T-helper 17 cell (primary cell): Measurements from ENCODE around the gene CHN2. TPM values are rescaled to one million over a fixed set of nuclear protein-coding genes. Genes with fewer than 3 reads are reported as not detected.
A peak's percentile ranks its signal among the peaks of the same experiment; 100 is the strongest.

ENCODE experiments used
- ATAC-seq: fragments of 150-1000 bp; cut with Tn5 transposase; 2 replicates; pipeline ENCODE4 v1.10.0; 2021; ENCODE audit warnings: mild to moderate bottlenecking, moderate library complexity
- DNase-seq, 3 donors: peaks; one replicate each; pipeline versions ENCODE4 v3.0.0 to v3.0.0-alpha.2; 2020 to 2021
- H3K9me3 ChIP-seq: one replicate; pipeline ENCODE4 v1.7.0; 2013; ENCODE audit warnings: low read length, mild to moderate bottlenecking; ENCODE audit not compliant: control insufficient read depth, poor library complexity, severe bottlenecking
- H3K27ac Mint-ChIP-seq: one replicate; pipeline ENCODE4 v1.8.0; 2022; ENCODE audit warnings: mild to moderate bottlenecking, moderate library complexity, mixed read lengths
- H3K27me3 Mint-ChIP-seq: one replicate; pipeline ENCODE4 v1.8.0; 2022; ENCODE audit warnings: mixed read lengths
- H3K36me3 Mint-ChIP-seq: one replicate; pipeline ENCODE4 v1.8.0; 2022; ENCODE audit warnings: low read depth, mixed read lengths
- H3K4me1 Mint-ChIP-seq: one replicate; pipeline ENCODE4 v1.8.0; 2022; ENCODE audit warnings: mild to moderate bottlenecking, mixed read lengths
- H3K4me3 Mint-ChIP-seq: one replicate; pipeline ENCODE4 v1.8.0; 2022; ENCODE audit warnings: mild to moderate bottlenecking, moderate library complexity, mixed read lengths
- total RNA-seq, 4 donors: library from RNA in 2 of 4; stranded (reverse) in 2 of 4; gene quantifications; one replicate each; pipeline ENCODE4 v1.2.3 and lab custom pipeline; 2022 to 2026

Gene CHN2
- total RNA-seq, 2 donors from 2014 or later, result 3.8 to 4.0 TPM

DNA sequence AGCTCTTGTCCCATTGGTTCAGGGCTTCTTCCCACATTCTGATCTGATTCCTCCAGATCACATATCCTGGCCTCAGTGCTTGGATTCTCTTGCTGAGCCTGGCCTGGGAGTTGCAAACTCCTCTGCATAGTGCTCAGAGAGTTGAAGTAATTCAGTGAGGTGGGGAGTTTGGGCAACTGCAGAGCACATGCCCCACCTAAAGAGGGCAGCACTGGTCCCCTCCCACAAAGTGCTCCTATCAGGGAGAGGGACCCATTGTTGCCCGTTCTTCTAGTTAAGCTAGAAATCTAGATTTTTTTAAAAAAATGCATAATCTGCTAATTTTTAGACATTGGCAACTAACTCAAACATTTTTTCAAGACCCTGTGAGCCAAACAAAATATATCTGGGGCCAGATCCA is 45.1 kb downstream of the CHN2 start:
- Mint-ChIP-seq H3K4me1 (no peaks in the 10 kb centered on the region), H3K27me3 (no peaks in the 10 kb centered on the region), H3K4me3 (no peak overlapping the region), H3K27ac (no peak overlapping the region), H3K36me3 (no peaks in the 10 kb centered on the region)
- no peaks in the 10 kb centered on the region for H3K9me3 ChIP-seq
- DNase-seq (no peak), ATAC-seq (no peak)

DNA sequence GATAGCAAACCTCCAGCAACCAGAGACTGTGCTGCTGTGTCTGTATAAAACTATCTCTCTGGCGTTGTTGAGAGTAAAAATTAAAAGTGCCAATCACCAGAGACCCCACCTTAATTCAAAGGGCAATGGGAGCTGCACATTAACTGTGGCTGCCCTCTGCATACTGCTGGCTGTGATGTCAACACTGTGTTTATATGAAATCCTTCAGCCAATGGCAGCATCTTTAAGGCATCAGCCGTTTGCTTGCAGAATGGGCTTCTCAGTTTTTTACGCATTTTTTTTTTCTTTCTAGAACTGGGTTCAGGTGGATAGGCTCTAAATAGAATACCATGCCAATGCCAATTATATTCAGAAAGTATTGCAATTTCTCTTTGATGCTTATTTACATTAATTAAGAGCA is 47.7 kb downstream of the CHN2 start:
- DNase-seq, result no peak
- H3K9me3 ChIP-seq, result no peaks in the 10 kb centered on the region
- Mint-ChIP-seq H3K27me3 (no peaks in the 10 kb centered on the region), H3K4me3 (no peak overlapping the region), H3K4me1 (no peaks in the 10 kb centered on the region), H3K27ac (no peak overlapping the region), H3K36me3 (no peaks in the 10 kb centered on the region)
- ATAC-seq, result no peak

DNA sequence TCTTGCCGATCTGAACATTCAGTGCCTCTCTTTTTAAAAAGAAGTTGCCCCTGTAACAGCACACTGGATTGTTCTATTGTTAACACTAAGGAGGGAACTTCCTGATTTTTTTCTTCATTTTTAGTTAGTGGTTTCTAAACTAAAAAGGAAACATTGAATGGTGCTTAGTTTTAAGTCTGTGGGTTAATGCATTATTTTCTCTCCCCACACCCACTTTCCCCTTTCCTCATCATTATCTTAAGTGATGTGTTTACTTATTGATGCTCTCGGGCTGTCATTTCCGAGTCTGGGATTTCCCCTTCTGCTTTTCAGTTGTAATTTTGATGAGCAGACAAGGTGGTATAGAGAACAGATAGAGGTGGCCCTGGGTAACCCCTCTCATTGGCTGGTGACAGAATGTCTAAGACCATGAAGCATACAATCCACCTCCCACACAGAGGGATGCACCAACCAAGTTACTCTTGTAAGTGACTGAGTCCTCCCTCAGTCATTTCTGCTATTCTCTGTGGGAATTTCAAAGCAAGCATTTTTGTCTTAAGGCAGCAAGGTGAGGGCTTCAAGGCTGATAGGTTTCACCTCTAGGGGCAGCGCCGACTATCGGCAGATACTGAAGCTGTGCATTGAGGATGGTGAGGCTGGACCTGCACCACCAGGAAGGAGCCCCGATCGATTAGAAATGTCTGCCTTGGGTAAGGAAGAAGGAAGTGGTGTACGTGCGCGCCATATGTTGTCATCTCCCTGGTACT is 49.5 kb downstream of the CHN2 start:
- peak in 1 of 3 donors; percentile 11 for DNase-seq

DNA sequence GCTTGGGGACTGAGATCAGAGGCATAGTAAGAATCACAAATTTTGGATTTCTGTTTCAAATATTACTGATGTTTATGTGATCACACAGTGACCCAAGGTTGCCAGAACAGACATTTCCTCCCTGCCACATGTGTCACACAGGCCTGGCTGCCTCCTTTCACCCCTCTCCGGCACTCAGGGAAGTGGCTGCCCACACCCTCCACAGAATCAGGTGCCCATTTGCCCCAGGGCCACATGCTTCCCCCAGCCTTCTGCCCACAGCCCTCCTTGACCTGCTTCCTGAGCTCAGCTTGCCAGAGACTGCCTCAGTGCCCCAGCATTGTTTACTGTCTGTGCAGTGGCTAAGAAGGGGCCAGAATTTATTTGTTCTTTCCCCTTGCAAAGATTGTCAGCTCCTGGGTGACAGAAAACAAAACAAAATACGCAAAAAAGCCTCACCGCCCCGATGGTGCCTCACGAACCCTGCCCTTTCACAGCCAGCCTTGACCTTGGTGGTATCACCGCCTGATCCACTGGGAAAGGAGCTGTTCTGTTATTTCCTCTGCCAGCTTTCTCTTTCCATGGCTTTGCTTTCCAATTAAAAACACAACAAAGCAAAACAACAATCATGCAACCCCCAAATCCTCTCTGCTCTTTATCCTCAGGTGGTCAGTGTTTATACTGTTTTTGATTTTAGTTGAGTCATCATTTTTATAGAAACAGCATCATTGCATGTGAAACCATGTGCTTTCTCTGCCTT is 52.8 kb downstream of the CHN2 start:
- Mint-ChIP-seq H3K27ac (no peak overlapping the region), H3K4me1 (no peaks in the 10 kb centered on the region), H3K27me3 (no peaks in the 10 kb centered on the region), H3K36me3 (no peaks in the 10 kb centered on the region), H3K4me3 (no peak overlapping the region)
- DNase-seq (no peak), ATAC-seq (no peak)
- H3K9me3 ChIP-seq, result no peaks in the 10 kb centered on the region

More for the DNA sequence above, 49.5 kb downstream of the CHN2 start:
- peak; percentile 90 for ATAC-seq
- H3K27ac Mint-ChIP-seq, result no peak overlapping the region
- H3K27me3 Mint-ChIP-seq, result no peaks in the 10 kb centered on the region
- H3K36me3 Mint-ChIP-seq, result no peaks in the 10 kb centered on the region
- H3K9me3 ChIP-seq, result no peaks in the 10 kb centered on the region
- no peak overlapping the region for H3K4me3 Mint-ChIP-seq
- H3K4me1 Mint-ChIP-seq, result no peaks in the 10 kb centered on the region

DNA sequence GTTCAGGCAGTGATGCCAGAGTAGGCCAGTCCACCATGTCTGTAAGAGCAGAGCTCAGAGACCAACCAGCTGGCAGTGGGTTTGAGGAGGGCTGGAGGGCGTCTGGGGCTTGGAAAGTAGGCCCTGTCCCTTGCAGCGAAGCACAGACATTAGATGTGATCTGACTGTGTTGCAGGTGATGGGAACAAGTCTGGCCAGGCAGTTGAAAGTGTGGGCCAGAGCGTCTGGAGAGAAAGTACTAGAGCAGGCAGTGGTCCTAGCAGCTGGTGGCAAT is 53.3 kb downstream of the CHN2 start:
- ATAC-seq, result no peak
- no peak overlapping the region for H3K4me3 Mint-ChIP-seq

DNA sequence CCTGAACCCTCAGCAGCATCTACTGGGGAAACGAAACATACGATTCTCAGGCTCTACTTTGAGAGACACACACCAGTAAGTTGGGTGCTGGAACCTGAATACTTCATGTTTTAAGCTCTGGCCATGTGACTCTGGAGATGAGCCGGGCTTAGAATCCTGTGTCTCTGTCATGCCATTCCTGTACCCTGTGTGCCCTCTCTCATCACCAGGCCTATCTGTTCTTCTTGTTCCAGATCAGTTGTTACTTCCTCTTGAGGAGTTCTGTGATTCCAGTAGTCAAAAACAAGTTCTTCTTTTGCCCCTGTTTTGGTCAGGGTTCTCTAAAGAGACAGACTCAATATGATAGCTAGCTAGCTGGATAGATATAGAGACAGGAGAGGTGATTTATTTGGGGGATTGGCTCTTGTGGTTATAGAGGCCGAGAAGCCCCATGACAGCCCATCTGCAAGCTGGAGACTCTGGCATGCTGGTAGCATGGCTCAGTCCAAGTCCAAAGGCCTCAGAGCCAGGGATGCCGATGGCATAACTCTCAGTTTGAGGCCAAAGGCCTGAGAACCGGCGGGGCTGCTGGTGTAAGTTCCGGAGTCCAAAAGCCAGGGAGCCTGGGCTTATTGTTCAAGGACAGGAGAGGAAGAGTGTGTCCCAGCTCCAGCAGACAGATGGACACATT is 54.3 kb downstream of the CHN2 start:
- Mint-ChIP-seq H3K4me3 (no peak overlapping the region), H3K27ac (no peak overlapping the region), H3K27me3 (no peaks in the 10 kb centered on the region), H3K4me1 (no peaks in the 10 kb centered on the region), H3K36me3 (no peaks in the 10 kb centered on the region)
- H3K9me3 ChIP-seq, result no peaks in the 10 kb centered on the region
- no peak for DNase-seq
- no peak for ATAC-seq

More for the DNA sequence above, 53.3 kb downstream of the CHN2 start:
- no peak for DNase-seq
- Mint-ChIP-seq H3K27me3 (no peaks in the 10 kb centered on the region), H3K4me1 (no peaks in the 10 kb centered on the region), H3K36me3 (no peaks in the 10 kb centered on the region), H3K27ac (no peak overlapping the region)
- no peaks in the 10 kb centered on the region for H3K9me3 ChIP-seq

DNA sequence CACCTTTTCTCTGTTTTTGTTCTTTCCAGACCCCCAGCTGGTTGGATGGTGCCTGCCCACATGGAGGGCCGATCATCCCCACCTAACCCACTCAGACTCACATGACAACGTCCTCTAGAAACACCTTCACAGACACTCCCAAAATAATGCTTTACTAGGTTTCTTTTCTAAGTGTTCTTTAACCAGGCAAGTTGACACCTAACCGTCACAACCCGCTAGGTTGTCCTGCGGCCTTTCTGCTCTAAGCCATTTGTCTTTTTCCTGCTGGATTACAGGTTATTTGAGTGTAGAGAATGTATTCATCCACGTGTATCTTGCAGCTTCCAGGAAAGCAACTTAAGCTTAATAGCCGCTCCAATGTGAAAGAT is 54.8 kb downstream of the CHN2 start:
- no peak for DNase-seq
- Mint-ChIP-seq H3K27me3 (no peaks in the 10 kb centered on the region), H3K4me3 (no peak overlapping the region), H3K36me3 (no peaks in the 10 kb centered on the region), H3K4me1 (no peaks in the 10 kb centered on the region), H3K27ac (no peak overlapping the region)
- ATAC-seq, result no peak
- no peaks in the 10 kb centered on the region for H3K9me3 ChIP-seq

DNA sequence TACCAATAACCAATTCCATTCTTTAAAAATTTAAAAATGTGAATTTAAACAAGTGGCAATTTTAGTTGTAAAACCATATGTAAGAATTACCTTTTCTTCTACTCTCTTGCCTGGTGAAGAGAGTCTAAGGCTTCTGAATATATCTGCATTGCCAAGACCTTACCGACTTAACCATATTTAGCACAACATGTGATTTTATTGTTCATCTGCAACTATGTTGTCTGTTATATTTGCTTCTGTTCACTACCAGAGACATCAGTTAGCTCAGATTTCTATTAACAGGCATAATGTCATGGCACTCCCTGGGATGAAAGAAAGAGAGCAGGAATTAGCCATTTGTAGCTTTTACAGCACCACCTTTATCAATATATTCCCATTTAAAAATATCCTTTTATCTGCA is 55.3 kb downstream of the CHN2 start:
- Mint-ChIP-seq H3K36me3 (no peaks in the 10 kb centered on the region), H3K4me1 (no peaks in the 10 kb centered on the region), H3K27me3 (no peaks in the 10 kb centered on the region), H3K4me3 (no peak overlapping the region), H3K27ac (no peak overlapping the region)
- H3K9me3 ChIP-seq, result no peaks in the 10 kb centered on the region
- ATAC-seq (no peak), DNase-seq (no peak)

DNA sequence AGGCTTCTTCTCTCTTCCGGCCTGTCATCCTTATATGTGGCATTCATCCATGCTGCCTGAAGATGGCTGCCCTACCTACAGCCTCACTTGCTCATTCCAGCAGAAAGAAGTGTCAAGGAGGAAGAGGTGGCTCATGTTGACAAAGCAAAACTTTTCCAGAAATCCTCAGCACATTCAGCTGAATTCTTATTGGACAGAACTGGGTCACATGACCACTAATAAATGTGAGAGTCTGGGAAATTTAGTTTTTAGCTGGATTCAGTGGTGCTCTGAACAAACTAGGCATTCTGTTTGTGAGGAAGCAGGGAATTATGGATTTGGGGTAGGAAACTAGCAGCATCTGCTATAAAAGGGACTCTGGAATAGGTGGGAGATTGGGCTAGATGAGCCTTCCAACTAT is 58.6 kb downstream of the CHN2 start:
- H3K4me3 Mint-ChIP-seq, result no peak overlapping the region
- no peaks in the 10 kb centered on the region for H3K36me3 Mint-ChIP-seq
- H3K27ac Mint-ChIP-seq, result no peak overlapping the region
- no peaks in the 10 kb centered on the region for H3K27me3 Mint-ChIP-seq
- H3K9me3 ChIP-seq, result no peaks in the 10 kb centered on the region
- H3K4me1 Mint-ChIP-seq, result no peaks in the 10 kb centered on the region
- DNase-seq (no peak), ATAC-seq (no peak)

DNA sequence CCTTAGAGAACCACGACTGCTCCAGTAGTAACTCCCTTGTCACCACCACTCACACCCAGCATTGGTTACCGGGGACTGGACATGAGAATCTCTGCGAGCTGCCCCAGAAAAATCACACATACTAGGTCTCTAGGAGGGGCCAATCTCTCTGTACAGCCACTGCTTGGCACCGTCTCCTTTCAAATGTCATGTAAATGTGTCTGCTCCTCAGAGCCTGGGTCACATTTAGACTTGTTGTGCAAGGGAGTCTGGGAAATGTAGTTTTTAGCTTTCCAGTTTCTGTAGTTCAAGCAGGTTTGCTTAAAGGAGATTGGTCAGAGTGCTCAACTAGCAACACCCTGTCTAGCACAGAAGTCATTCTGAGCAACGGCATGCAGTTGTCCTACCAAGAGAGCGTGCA is 60.0 kb downstream of the CHN2 start:
- no peaks in the 10 kb centered on the region for H3K9me3 ChIP-seq
- Mint-ChIP-seq H3K36me3 (no peaks in the 10 kb centered on the region), H3K4me1 (no peaks in the 10 kb centered on the region), H3K27ac (no peak overlapping the region), H3K4me3 (no peak overlapping the region), H3K27me3 (no peaks in the 10 kb centered on the region)
- ATAC-seq (no peak), DNase-seq (no peak)

DNA sequence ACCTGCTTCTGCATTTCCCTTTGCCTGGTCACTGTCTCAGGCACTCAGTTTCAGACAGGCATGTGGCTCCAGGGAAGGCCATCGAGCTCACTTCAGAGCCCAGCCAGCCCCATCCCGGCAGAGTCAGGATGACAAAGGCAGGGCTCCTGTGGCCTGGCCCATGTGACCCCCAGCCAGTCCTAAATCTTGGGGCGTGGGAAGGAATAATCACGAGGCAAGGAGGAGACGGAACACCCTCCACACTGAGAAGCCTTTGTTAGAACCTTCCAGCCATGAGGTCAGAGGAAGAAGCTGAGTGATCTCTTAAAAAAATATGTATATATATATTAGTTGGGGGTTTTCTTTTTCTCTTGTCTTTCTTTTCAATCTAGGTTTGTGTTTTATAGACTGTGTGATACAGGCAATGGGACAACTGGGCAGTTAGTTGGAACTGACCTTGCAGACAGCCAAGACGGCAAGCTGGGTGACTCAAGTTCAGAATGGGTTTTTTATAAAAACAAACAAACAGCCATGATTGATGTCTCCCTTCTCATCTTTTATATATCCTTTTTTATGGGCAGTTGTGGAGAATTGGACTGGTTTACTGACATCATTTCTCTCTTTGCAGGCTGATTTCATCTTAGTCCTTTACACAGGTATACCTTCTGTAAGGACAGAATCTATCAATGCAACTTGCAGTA is 60.8 kb downstream of the CHN2 start:
- DNase-seq, result no peak
- Mint-ChIP-seq H3K27me3 (no peaks in the 10 kb centered on the region), H3K36me3 (no peaks in the 10 kb centered on the region), H3K27ac (no peak overlapping the region), H3K4me1 (no peaks in the 10 kb centered on the region), H3K4me3 (no peak overlapping the region)
- no peak for ATAC-seq
- H3K9me3 ChIP-seq, result no peaks in the 10 kb centered on the region

DNA sequence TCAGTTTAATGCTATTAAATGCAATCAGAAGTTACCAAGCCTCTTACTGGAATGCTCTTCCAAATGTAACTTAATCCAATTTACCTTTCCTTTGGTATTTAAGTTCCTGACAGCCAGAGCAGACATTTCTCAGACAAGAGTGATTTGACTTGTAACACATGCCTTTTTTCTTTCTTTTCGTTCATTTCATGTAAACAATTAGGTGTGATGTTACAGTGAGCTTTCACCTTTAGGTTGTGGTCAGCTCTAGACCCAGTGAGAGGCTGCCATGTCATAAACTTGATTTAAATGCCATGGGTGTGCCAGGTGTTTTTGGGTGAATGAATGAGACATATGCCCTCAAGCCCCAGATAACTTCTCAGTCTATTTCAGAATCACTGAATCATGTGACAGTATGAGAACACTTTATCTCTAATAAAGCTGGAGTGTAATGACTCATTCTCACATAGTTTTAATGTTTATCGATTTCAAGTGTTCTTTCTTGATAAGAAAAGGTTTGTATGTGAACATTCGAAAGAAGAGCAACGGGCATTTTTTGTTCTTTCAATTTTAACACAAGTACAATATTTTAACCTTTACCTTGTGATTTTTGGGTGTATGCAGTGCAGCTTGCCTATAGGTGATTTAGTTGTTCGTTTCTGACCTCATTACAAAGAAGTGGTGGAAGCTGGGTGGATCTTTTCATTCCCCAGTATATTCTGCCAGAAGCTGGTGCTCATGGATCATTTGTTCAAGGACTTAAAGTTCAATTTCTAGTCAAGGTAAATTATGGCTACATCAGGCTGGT is 61.5 kb downstream of the CHN2 start:
- Mint-ChIP-seq H3K36me3 (no peaks in the 10 kb centered on the region), H3K27me3 (no peaks in the 10 kb centered on the region), H3K4me3 (no peak overlapping the region), H3K27ac (no peak overlapping the region), H3K4me1 (no peaks in the 10 kb centered on the region)
- ATAC-seq (no peak), DNase-seq (no peak)
- no peaks in the 10 kb centered on the region for H3K9me3 ChIP-seq

DNA sequence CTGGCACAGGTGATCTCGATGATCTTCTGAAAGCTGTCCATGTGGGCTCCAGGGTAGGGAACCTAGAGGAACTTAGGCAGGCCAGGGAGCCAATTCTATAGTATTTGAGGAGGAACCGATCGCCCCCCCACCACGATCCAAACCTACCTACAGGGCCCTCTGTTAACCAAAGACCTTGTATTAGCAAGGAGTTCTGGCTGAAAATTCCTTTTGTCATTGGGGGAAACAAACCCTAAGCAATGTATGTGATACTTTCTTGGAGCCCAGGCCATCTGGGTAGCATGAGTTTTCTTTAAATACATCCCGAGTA is 62.1 kb downstream of the CHN2 start:
- no peaks in the 10 kb centered on the region for H3K9me3 ChIP-seq
- H3K27ac Mint-ChIP-seq, result no peak overlapping the region
- H3K4me1 Mint-ChIP-seq, result no peaks in the 10 kb centered on the region
- DNase-seq (no peak), ATAC-seq (no peak)
- no peak overlapping the region for H3K4me3 Mint-ChIP-seq
- H3K36me3 Mint-ChIP-seq, result no peaks in the 10 kb centered on the region
- H3K27me3 Mint-ChIP-seq, result no peaks in the 10 kb centered on the region
